GM18502 (cell line): ENCODE measurements around the gene MRTFB.

ENCODE experiments used
- ATAC-seq: cut with Tn5 transposase; IDR thresholded peaks from one replicate; pipeline ENCODE4 v1.9.1; 2021; ENCODE audit warnings: mild to moderate bottlenecking; ENCODE audit not compliant: unreplicated experiment, poor library complexity

MRTFB gene

DNA sequence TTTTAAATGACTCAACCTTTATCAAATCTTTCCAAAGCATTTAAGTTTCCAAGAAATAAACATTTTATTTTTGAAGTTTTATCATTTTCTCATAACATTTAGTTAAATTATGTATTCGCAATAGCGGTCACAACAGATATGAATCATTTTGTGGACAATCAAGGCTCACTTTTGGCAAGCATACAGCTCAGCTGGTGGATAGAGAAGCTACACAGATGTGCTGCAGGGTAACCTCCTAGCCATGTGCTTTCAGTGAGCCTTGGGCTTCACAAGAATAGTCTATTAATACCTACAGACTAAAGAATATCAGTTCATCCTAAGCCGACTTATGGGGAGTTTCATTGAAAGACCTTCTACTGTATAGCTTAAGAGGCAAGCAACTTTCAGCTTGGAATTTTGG, 144.8 kb downstream of the MRTFB start:
- no peak for ATAC-seq

DNA sequence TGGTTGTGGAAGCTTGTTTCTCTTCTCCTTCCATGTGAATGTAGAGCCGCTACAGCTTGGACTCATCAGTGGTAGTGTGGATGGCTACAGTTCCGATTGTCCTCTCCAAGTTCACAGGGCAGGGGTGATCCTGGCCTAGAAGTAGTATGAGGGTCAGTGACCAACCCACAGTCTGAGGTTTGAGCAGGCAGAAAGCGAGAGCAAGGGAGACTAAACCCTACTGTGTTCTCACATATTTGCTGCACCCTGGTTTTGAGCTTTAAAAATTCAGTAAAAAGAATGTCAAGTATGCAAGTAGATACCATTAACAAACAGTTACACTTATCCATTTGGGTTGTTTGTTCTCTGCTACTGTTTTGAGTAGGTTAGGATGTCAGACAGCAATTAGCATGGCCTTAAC, 148.9 kb downstream of the MRTFB start:
- no peak for ATAC-seq

DNA sequence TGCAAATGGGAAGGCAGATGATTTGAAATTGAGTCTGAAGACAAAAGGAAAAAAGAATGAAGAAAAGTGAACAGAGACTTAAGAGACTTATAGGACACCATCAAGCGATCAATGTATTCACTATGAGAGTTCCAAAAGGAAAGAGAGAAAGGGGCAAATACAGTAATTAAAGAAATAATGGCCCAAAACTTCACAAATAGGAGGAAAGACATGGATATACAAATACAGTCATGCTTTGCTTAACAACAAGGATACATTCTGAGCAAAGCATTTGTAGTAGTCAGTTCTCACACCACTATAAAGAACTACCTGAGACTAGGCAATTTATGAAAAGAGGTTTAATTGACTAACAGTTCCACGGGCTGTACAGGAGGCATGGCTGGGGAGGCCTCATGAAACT, 152.5 kb downstream of the MRTFB start:
- no peak for ATAC-seq

DNA sequence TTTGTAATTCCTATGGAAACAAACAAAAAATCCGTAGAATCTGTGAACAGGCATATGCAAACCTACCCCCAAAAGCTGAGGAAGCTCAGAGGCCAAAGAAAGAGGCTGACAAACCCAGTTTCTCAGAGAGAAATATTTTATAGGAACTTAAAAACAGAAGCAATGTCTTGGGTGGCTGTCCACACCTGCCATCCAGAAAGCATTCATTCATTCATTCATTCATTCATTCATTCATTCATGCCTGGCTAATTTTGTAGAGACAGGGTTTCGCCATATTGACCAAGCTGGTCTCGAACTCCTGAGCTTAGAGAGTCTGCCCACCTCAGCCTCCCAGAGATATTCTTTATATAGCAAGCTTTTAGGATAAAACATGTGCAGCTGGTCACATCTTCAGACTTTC, 154.3 kb downstream of the MRTFB start:
- no peak for ATAC-seq

DNA sequence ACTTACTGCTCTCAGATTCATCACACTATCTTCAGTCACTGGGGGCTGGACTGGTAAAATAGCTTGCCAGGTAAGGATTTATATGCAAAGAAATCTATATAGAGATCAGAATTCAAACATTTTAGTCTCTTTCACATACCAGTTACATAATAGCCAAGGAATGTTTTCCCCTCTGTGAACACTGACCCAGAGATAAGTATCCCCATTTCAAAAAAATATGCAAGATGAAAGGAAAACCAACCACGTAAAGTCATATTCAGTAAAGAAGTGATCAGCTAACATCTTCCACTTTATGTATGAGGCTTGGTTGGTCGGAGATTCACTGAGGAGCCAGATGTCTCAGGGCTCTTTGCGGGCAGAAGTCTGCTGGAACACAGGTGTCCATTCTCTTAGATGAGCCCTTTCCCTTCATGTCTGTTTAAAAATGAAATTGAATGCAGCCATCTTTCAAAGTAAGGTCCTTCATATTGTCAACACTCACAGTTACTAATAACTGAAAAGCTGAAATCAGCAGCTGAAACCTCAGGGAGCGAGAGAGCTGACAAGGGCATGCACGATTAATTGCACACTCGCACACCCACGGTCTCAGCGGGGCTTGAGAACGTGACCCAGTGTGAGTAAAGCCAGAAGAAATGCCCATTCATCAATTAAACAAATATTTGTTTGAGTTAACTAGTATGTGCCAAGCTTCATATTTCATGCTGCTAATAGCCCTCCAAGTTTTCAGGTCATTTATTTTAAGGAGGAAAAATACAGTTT, 161.2 kb downstream of the MRTFB start:
- no peak for ATAC-seq

DNA sequence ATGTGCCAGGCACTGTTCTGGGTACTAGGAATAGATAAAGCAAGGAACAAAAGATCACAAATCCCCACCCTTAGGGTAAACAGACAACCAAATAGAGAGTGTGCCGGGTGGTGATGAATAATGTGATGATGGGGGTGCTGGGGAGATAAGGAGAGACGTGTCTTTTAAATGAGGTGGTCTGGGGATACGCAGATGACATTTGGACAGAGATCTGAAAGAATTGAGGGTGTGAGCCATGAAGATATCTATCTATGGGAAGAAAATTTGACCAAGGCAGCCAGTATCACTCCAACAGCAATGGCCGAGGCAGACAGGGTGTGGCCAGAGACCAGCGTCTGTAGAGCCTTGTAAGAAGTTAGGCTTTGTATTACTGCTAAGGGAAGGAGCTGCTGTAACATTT, 165.3 kb downstream of the MRTFB start:
- ATAC-seq = no peak

DNA sequence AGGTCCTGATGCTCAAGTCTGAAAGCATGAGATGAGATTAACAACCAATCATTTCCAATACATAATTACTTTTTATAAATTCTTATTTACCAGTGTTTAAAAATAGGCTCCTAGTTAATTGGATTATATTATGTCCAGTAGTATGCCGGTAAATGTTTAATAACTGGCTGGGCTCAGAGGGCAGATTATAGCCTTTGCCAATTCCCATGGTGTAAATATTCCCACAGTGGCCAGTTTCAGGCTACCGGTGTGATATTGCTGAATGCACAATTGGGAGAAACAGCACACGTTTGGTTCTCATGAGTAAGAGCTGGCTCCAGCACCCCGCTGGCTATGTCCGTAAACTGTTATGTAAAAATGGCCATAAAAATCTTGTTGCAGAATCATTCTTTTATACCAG, 167.6 kb downstream of the MRTFB start:
- ATAC-seq = no peak

DNA sequence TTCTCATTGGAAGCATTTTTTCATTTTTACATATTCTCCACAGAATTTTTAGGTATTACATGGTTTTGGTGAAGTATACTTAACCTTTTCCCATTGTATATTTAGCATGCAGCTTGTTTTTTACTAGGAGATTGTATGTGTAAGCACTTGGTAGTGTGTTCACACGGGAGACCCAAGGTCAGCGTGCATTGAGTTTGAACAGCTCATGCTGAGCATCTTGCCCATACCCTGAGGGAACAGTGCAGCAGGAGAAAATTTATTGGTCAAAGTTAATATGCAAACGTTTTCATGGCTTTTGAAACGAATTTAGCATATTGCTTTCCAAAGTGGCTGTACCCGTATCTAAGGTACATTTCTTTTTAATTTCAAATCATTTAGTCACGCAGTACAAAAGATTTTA, 168.7 kb downstream of the MRTFB start:
- ATAC-seq = no peak

DNA sequence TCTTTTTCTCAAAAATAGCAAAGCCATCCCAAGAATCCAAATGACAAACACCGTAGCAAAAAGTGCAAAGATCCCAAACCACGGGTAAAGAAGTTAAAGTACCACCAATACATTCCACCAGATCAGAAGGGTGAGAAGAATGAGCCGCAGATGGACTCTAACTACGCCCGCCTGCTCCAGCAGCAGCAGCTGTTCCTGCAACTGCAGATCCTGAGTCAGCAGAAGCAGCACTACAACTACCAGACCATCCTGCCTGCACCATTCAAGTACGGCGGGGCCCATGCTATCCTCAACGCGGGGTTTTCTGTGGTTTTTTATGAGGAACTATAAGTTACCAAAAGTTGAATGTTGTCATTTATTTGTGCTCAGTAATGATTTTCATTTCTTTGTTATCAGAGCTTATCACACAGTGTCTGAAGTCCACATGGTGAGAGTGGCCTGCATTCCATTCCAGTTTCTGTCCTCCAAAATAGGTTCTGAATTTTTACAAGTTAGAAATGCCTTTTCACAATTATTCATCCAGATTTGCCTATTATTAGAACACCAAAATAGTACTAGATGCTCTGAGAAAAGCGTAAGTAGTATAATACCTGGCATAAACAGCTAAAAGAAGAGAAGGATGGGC, 169.2 kb downstream of the MRTFB start:
- ATAC-seq = no peak

DNA sequence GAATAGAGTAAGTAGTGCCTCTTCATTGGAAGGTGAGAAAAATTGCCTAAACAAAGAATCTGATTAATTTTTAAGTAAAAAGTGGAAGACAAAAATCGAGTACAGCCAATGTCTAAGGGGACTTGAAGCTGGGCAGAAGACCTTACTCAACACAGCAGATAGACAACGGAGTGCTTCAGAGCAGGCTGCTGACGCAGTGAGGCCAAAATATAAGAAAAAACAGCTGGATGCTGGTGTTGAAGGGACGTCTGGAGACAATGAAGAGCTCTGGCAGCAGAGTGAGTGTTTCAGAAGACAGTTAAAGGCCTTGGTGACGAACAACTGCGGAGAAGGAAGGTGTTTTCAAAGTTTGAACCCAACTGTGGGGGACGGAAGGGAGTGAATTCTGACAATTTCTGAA, 169.8 kb downstream of the MRTFB start:
- no peak for ATAC-seq

DNA sequence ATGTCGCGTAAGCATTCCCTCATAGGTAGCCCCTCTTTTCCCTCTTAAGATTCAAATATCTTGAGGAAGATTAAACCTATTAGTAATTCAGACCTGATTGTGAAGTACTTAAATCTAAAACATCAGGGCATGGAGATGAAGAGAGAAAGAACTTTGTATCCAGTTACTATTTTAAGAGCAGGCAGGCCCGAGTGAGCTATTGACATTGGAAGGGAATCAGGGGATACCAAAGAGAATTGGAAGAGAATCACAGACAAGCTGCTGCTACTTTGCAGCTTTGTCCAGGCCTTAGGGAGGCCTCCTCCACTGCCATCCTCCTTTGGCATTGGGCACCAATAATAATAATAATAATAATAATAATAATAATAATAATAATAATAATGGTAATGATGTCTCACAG, 170.5 kb downstream of the MRTFB start:
- no peak for ATAC-seq

DNA sequence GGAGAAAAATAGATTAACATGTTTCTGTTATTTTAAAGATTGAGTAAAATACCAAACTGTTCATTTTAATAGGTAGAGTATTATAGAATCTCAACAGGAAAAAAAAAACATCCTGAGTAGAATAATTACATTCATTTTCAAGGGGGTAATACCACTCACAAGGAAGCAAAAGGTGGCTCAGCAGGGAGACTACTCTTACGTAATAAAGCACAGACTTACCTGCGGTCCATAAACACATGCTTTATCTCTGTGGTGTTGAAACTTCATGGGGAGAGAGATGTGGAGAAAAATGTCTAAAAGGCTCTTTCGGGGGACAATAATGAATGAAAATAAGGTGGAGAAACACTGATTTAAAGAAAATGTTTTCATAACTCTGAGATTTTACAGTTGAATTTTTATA, 171.7 kb downstream of the MRTFB start:
- ATAC-seq = no peak

DNA sequence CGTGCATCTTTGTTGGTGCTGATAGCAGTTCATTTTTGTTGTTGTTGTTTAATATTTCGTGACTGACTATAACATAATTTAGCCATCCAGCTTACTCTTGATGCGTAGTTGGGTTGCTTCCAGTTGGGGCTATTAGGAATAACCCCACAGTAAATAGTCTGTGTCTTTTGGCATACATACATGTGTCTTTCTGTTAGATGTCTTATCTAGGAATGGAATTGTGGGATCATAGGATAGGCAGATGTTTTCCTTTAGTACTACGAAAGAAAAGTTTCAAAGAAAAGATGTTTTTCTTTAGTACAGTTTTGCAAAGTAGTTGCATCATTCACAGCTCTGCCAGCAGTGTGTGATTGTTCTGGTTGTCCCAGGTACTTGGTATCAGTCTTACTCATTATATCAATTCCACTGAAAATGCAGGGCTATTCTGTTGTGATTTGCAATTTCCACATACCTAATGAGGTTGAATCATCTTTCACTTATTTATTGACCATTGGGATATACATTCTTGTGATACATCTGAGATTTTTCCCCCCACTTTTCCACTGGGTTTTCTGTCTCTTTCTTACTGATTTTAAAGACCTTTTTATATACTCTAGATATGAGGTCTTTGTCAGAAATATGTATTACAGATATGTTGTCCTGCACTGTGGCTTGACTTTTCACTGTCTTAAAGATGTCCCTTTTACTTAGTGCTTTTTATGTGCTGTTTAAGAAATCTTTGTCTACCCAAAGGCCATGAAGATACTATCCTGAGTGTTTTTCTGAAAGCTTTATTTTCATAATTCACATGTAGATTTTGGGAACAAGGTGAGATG, 173.3 kb downstream of the MRTFB start:
- ATAC-seq = no peak

DNA sequence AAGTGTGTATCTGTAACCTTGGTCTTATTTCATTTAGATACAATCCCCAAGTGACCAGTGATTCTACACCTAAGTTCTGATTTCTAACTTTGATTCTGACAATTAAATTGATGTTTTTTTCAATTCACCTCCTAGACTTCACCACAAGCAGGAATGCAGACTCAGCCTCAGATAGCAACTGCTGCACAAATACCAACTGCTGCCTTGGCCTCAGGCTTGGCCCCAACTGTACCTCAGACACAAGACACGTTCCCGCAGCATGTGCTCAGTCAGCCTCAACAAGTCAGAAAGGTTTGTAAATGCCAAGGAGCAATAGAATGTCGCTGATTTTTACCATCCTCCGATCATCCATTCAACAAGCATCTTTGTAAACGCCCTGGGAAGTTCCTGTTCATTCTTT, 177.7 kb downstream of the MRTFB start:
- no peak for ATAC-seq

DNA sequence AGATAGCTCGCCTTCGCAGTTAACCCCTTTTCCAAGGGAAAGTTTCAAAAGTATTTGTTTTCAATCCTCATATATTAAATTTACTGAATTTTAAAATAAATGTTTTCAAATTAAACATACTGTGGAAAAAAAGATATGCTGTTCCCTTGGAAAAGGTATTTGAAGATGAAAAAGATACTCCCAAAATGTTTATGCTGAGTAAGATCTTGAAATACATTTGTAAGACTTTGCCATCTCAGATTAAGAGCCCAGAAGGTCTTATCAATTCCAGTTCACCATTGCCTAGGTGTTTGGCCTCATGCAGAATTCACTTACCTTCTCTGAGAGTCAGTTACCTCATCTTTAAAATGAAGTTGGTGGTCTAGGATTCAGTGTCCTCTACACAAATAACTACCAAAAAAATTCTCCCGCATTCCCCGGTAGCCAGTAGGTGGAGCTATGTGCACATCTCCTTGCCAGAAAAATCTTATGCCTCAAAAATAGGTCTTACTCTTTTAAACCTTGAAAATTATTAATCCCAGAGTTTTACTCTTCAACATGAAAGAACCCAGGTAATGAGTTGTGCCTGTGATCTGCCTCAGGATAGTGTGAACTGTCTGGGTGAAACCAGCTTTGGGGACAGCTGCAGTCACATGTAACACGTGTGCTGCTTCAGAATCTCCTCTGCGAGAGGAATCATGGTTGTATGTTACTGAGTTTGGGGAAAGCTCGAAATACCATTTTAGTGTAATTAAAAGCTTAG, 178.3 kb downstream of the MRTFB start:
- no peak for ATAC-seq

DNA sequence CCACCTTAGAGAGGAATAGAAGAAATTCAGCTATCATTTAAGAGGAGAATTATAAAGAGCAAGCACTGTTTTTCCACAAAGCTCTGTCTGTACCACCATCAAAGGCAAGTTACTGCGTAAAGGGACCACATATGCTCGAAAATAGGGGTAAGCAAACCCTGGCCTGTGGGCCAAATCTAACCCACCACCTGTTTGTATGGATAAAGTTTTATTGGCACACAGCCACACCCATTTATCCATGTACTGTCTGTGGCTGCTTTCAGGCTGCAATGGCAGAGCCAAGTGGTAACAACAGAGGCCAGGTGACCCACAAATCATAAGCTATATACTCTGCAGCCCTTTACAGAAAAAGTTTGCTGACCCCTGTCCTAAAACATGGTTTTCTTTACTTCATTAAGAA, 180.3 kb downstream of the MRTFB start:
- no peak for ATAC-seq

DNA sequence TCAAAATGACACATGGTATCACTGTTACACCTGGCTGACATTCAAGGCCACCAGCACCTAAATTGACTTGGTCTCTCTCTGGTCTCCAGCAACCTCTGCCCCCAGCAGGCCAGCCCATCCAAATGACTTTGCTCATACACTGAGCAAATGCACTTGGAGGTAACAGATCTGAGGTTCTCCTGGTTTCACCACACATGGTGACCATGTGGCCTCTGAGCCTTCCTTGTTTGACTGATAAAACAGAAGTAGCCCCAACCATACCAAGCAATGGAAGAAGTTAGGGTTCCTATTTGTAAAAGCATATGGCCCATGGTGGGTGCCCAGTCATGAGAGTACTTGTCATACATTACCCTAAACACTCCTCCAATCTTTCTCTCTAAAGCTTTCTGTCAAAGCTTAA, 181.7 kb downstream of the MRTFB start:
- no peak for ATAC-seq

DNA sequence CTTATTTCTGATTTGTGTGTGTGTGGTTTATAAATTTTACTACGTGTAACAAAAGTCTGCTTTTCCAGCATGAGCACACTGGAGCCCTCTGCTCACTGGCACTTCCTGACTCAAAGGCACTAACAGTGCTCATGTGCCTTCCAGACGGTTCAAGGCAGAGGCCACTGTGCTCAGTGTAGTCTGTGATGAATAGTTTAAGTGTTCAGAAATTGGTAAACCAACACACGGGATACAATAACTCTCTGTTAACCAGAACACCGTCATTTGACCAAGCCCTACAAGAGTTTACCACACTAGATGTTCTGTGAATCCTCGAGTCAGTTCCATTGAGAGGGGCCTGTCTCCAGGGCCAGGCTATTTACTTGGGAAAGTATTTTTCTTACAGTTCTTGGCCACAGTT, 191.9 kb downstream of the MRTFB start:
- no peak for ATAC-seq

DNA sequence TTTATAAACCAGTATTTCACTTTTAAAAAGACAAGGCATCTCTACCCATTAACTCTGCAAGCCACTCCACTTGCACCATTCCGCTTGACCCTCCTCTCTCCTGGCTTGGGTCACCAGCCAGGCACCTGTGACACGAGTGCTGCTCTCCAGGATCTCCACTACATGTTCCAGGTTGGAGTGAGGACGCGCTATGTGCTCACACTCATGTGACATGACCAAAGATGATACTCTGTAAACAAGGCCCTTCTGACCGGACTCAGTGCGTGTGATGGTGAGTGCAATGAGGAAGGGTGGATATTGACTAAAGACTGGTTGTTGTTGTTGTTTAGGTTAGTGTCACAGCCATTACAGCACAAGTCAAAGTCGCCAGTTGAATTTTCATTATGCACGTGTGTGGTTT, 192.7 kb downstream of the MRTFB start:
- ATAC-seq = no peak

DNA sequence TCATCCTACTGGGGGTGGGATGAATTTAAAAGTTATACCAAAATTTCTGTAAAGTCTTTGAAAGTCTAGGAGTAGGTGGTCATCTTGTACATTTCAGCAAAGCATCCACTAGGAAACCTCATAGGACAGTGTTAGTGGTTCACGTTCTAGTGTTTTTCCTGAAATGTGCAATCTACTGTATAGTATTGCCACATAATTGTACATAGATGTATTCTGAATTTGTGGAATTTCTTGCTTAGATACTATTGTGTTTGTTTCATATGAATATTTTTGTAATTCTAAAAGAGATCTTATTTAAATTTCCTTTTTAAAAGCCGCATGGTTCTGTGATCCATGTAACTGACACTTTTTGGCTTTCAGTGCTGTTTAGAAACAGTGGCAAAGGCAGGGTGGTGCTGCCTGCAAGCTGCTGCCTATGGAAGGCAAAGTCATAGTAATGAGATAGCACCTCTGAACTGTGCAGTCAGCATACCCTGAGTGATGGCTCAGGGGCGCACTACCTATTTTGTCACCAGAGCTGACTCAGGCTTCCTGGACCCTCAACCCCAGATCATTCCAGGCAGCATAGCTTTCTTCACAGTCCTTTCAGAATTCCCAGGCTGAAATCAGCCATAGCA, 193.3 kb downstream of the MRTFB start:
- ATAC-seq = no peak
